ENCODE measurements around the gene ZNF728. TPM values are rescaled to one million over a fixed set of nuclear protein-coding genes. Genes with fewer than 3 reads are reported as not detected.
"Not testable (repeated sequence)": the region's sequence is repeated elsewhere in the genome, so short reads cannot be mapped to it uniquely, and the experiment has no call there.

The ZNF728 gene
- total RNA-seq, 1 donor from 2014 or later = not detected

DNA sequence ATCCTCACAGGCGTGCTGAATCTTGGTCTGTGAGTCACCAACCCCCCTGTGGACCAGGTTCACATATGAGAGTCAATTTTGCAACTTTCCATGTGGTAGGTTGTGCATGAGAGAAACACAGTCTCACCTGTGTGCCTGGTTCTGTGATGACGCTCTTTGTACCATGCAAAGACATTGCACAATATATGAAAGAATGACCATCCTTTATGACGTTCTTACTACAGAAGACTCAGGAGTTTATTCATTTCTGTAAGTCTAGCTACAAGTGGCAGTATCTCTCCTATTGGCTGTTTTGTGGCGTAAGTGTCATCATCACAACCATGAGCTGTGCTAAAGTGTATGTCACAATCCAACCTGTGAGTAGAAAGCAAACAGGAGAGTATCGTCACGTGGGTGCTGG, 43.8 kb upstream of the ZNF728 start:
- Histone ChIP-seq H3K9ac (no peak overlapping the region), H4K20me1 (ENCODE audit: low read depth) (no peaks in the 10 kb centered on the region), H2AFZ (replicated peaks) (no peak overlapping the region), H3K9me3 (ENCODE audit: low read depth) (peaks cover 7% of the 10 kb centered on the region), H3K4me1 (no peaks in the 10 kb centered on the region), H3K79me2 (ENCODE audit: low read depth) (no peaks in the 10 kb centered on the region), H3F3A (ENCODE audit: low read depth) (no peaks in the 10 kb centered on the region), H3K27ac (no peak overlapping the region), H3K27me3 (no peaks in the 10 kb centered on the region), H3K4me2 (no peak overlapping the region), H3K36me3 (no peaks in the 10 kb centered on the region), H3K4me3 (no peak overlapping the region)
- H3K4me3 Mint-ChIP-seq = no peak overlapping the region
- DNase-seq (ENCODE audit: low spot score) = no peak
- no peaks in the 10 kb centered on the region for H3K4me1 Mint-ChIP-seq
- no peaks in the 10 kb centered on the region for H3K27me3 Mint-ChIP-seq (ENCODE audit: insufficient read depth, low read depth)
- no peak overlapping the region for H3K27ac Mint-ChIP-seq
- TF ChIP-seq EZH2phosphoT487 (IDR thresholded peaks at IDR 0.05) (no peak), EZH2 (IDR thresholded peaks at IDR 0.05) (no peak)
- H3K9me3 Mint-ChIP-seq = peaks cover 77% of the 10 kb centered on the region
- H3K36me3 Mint-ChIP-seq = no peaks in the 10 kb centered on the region

DNA sequence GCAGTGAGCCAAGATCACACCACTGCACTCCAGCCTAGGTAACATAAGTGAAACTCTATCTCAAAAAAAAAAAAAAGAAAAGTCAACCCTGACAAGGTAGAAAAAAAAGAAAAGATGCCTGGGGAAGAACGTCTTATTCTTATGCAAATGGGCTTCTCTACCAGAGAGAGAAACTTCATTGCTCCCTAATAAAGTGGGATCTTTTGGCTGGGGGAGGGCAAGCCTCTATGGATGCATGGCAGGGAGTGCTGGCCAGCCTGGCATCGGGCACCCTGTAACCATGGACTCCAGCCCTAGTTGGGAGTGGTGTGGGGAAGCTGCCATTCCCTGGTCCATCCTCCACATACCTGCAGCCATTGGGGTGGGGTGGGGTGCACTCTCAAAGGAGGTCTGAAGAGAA, 30.7 kb upstream of the ZNF728 start:
- Histone ChIP-seq H3K27ac (no peak overlapping the region), H3K4me3 (no peak overlapping the region), H3K79me2 (ENCODE audit: low read depth) (no peaks in the 10 kb centered on the region), H3F3A (ENCODE audit: low read depth) (no peaks in the 10 kb centered on the region), H3K4me2 (no peak overlapping the region), H4K20me1 (ENCODE audit: low read depth) (no peaks in the 10 kb centered on the region), H3K9ac (no peak overlapping the region), H3K27me3 (no peaks in the 10 kb centered on the region), H3K9me3 (ENCODE audit: low read depth) (no peaks in the 10 kb centered on the region), H2AFZ (replicated peaks) (no peak overlapping the region), H3K36me3 (no peaks in the 10 kb centered on the region), H3K4me1 (no peaks in the 10 kb centered on the region)
- no peaks in the 10 kb centered on the region for H3K36me3 Mint-ChIP-seq
- H3K27me3 Mint-ChIP-seq (ENCODE audit: insufficient read depth, low read depth) = peaks cover 5% of the 10 kb centered on the region
- peaks cover 26% of the 10 kb centered on the region for H3K9me3 Mint-ChIP-seq
- H3K4me3 Mint-ChIP-seq = no peak overlapping the region
- no peak for DNase-seq (ENCODE audit: low spot score)
- H3K27ac Mint-ChIP-seq = no peak overlapping the region
- TF ChIP-seq CTCF (IDR thresholded peaks at IDR 0.05) (no peak), EZH2phosphoT487 (IDR thresholded peaks at IDR 0.05) (no peak), EZH2 (IDR thresholded peaks at IDR 0.05) (no peak)
- no peaks in the 10 kb centered on the region for H3K4me1 Mint-ChIP-seq

DNA sequence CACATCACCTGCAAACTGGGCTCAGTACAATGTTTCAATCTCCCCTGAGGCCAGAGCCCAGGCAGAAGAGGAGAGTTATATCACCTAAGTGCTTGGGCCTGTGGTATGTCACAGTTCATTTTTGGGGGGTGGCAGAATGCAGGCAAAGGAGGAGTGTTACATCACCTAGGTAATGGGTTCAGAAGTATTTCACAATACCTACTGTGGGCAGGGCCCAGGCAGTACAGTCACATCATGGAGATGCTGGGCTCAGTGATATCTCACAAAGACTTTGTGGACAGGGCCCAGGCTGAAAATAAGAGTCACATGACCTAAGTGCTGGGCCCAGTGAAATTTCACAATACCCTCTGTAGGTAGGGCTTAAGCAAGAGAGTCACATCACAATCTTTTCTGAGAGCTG, 12.7 kb upstream of the ZNF728 start:
- Histone ChIP-seq H3K27ac (no peak overlapping the region), H3K9me3 (ENCODE audit: low read depth) (peaks cover under 1% of the 10 kb centered on the region), H3K4me3 (no peak overlapping the region), H3K79me2 (ENCODE audit: low read depth) (no peaks in the 10 kb centered on the region), H4K20me1 (ENCODE audit: low read depth) (no peaks in the 10 kb centered on the region), H3K27me3 (no peaks in the 10 kb centered on the region), H2AFZ (replicated peaks) (no peak overlapping the region), H3K4me1 (no peaks in the 10 kb centered on the region), H3F3A (ENCODE audit: low read depth) (no peaks in the 10 kb centered on the region), H3K9ac (no peak overlapping the region), H3K36me3 (no peaks in the 10 kb centered on the region), H3K4me2 (no peak overlapping the region)
- Mint-ChIP-seq H3K4me3 (no peak overlapping the region), H3K36me3 (no peaks in the 10 kb centered on the region), H3K27me3 (ENCODE audit: insufficient read depth, low read depth) (no peaks in the 10 kb centered on the region), H3K9me3 (peaks cover 84% of the 10 kb centered on the region), H3K27ac (no peak overlapping the region), H3K4me1 (no peaks in the 10 kb centered on the region)
- no peak for DNase-seq (ENCODE audit: low spot score)
- TF ChIP-seq EZH2 (IDR thresholded peaks at IDR 0.05) (no peak), CTCF (IDR thresholded peaks at IDR 0.05) (no peak), EZH2phosphoT487 (IDR thresholded peaks at IDR 0.05) (no peak)

DNA sequence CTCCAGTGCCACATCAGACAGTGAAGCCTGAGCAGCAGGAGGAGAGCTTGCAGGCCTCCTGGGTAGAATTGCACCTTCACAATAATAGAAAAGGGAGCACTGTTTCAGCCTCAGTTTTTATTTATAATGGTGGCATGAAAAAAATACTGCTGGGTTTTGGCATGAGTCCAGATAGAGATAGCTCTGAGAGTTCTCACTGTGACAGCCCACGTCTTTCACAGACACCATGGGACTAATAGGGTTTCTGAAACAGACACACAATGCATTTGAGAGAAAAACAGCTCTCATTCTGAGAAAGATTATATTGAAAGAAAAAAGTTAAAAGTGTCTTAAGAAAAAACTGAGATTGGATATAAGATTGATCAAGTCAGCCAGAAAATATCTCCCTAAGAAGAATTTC, 8.0 kb downstream of the ZNF728 start:
- not testable (repeated sequence) for H3K4me3 Mint-ChIP-seq; H3F3A ChIP-seq (ENCODE audit: low read depth); H3K27ac ChIP-seq; H3K4me2 ChIP-seq; H3K27me3 ChIP-seq; H3K4me3 ChIP-seq; H2AFZ ChIP-seq (replicated peaks); H3K36me3 ChIP-seq; DNase-seq (ENCODE audit: low spot score); H3K4me1 Mint-ChIP-seq; H3K4me1 ChIP-seq; H4K20me1 ChIP-seq (ENCODE audit: low read depth); H3K27me3 Mint-ChIP-seq (ENCODE audit: insufficient read depth, low read depth); H3K79me2 ChIP-seq (ENCODE audit: low read depth); H3K36me3 Mint-ChIP-seq; H3K27ac Mint-ChIP-seq; H3K9ac ChIP-seq
- peaks cover 18% of the 10 kb centered on the region for H3K9me3 ChIP-seq (ENCODE audit: low read depth)
- H3K9me3 Mint-ChIP-seq = peaks cover 37% of the 10 kb centered on the region
